Fibroblast of lung (primary cell): ENCODE data around the gene TTC23. TPM values are rescaled to one million over a fixed set of nuclear protein-coding genes. Genes with fewer than 3 reads are reported as not detected.

ENCODE experiments used
- DNase-seq, 2 donors: peaks; one replicate each; pipeline versions ENCODE4 v3.0.0 to v3.0.0-alpha.2; 2010; ENCODE audit warnings: low read depth in 2 of 2
- H2AFZ ChIP-seq: 2 replicates; pipeline ENCODE4 v1.5.1; 2012; ENCODE audit warnings: low read length, control low read depth, inconsistent platforms
- H3K27ac ChIP-seq: 2 replicates; pipeline ENCODE4 v1.5.1; 2011; ENCODE audit warnings: low read length, control low read depth; ENCODE audit not compliant: insufficient read depth
- H3K27me3 ChIP-seq: 2 replicates; pipeline ENCODE4 v1.5.1; 2011; ENCODE audit warnings: mild to moderate bottlenecking, low read length; ENCODE audit not compliant: control insufficient read depth, insufficient read depth
- H3K36me3 ChIP-seq: 2 replicates; pipeline ENCODE4 v1.5.1; 2011; ENCODE audit warnings: low read length; ENCODE audit not compliant: control insufficient read depth, insufficient read depth
- H3K4me1 ChIP-seq: 2 replicates; pipeline ENCODE4 v1.5.1; 2011; ENCODE audit warnings: low read length; ENCODE audit not compliant: control insufficient read depth, insufficient read depth; ENCODE audit errors: extremely low read depth
- H3K4me2 ChIP-seq: 2 replicates; pipeline ENCODE4 v1.5.1; 2011; ENCODE audit warnings: low read length, control low read depth; ENCODE audit not compliant: insufficient read depth; ENCODE audit errors: extremely low read depth
- H3K4me3 ChIP-seq, 4 experiments: fragments of 200-600 bp in 1 of 4; sonication (generic) in 1 of 4; replicated peaks in 1 of 4; 2 replicates each; pipeline ENCODE4 v1.5.1; 2011 to 2016; ENCODE audit warnings: low read length in 4 of 4, low read depth in 3 of 4, mild to moderate bottlenecking in 3 of 4, control low read depth in 2 of 4, inconsistent platforms in 1 of 4, mixed read lengths in 1 of 4; ENCODE audit not compliant: insufficient read depth in 1 of 4; ENCODE audit errors: control extremely low read depth in 1 of 4
- H3K79me2 ChIP-seq: 2 replicates; pipeline ENCODE4 v1.5.1; 2012; ENCODE audit warnings: mild to moderate bottlenecking, low read length, inconsistent platforms; ENCODE audit not compliant: control insufficient read depth, insufficient read depth
- H3K9ac ChIP-seq: 2 replicates; pipeline ENCODE4 v1.5.1; 2011; ENCODE audit warnings: mild to moderate bottlenecking, low read length, control low read depth; ENCODE audit not compliant: insufficient read depth
- H3K9me3 ChIP-seq: 2 replicates; pipeline ENCODE4 v1.5.1; 2012; ENCODE audit warnings: low read depth, low read length; ENCODE audit not compliant: control insufficient read depth, insufficient read depth
- H4K20me1 ChIP-seq: 2 replicates; pipeline ENCODE4 v1.5.1; 2011; ENCODE audit warnings: low read length; ENCODE audit not compliant: control insufficient read depth, insufficient read depth; ENCODE audit errors: extremely low read depth
- EZH2 ChIP-seq: IDR thresholded peaks from 2 replicates; pipeline ENCODE4 v1.5.1; 2012; ENCODE audit warnings: low read length, control low read depth, mild to moderate bottlenecking; ENCODE audit errors: missing control alignments
- polyA plus RNA-seq, 2 donors: library from polyadenylated mRNA; depleted of rRNA in 1 of 2; stranded (reverse) in 1 of 2; unstranded in 1 of 2; fragments of >200 nt; gene quantifications; 2 replicates each; pipeline ENCODE4 v1.2.1, GENCODE V29; 2011 to 2012; ENCODE audit warnings: missing spikeins in 1 of 2
- total RNA-seq: library from RNA; depleted of rRNA; stranded (reverse); fragments of >200 nt; gene quantifications from 2 replicates; pipeline ENCODE4 v1.2.1, GENCODE V29; 2014
- TF ChIP-seq, protein P1 (sequence below), 2 donors: IDR thresholded peaks in 1 of 2; conservative IDR thresholded peaks in 1 of 2; 1 replicate in 1 of 2; 2 replicates in 1 of 2; pipeline ENCODE4 v1.5.1; 2011 to 2012; ENCODE audit warnings: low read length in 2 of 2, control low read depth in 1 of 2, inconsistent platforms in 1 of 2, low read depth in 1 of 2, mild to moderate bottlenecking in 1 of 2

Gene TTC23
- total and polyA plus RNA-seq, 2 donors (not counting 1 experiment from before 2014, with no cell fraction given) = 3.5 to 30.4 TPM

DNA sequence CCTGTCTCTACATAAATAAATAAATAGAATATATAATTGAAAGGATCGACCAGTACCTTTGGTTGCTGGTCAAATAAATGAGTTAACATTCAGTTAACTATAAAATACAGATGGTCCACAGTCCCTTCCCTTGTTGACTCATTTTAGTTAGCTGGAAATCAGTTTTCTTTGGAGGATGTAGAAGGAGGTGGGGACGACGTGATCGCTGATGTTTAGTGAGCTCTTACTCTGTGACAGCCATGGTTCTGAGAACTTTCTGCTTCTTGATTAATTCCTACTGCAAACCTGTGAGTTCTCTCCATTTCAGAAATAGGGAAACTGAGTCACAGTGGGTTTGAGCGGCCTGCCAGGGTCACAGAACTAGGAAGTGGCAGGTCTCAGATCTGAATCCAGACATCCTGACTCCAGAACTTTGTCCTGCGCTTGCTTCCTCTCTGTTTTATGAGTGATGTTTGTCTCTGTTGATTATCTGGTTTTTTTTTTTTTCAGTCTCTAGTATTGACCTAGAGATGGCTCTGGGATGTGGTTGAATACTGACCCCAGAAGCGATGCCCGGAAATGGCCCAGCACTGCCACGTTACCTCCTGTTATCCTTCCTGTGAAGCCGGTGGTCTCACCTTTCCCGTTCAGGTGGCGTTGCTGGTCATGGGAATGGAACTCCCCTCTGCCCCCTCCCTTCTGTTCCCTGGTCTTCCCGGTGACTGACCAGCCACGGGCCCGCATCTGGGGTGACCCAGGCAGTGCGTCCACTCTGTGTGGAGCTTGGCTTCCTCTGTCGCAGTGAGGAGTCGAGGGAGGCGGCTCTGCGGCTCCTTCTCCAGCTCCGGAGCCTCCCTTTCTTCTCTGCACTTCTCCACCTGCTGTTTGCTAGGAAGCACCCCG is 126.3 kb downstream of the TTC23 start:
- peak overlapping the region; percentile 41 for H3K9ac ChIP-seq
- H2AFZ ChIP-seq = no peak overlapping the region
- no peaks in the 10 kb centered on the region for H3K27me3 ChIP-seq
- H3K9me3 ChIP-seq = no peaks in the 10 kb centered on the region
- peaks cover 18% of the 10 kb centered on the region for H3K4me1 ChIP-seq
- no peaks in the 10 kb centered on the region for H4K20me1 ChIP-seq
- H3K4me3 ChIP-seq = peak overlapping the region in 2 of 4 experiments; percentile 24 to 32
- no peaks in the 10 kb centered on the region for H3K36me3 ChIP-seq
- peak in 1 of 2 donors; percentile 7 for DNase-seq
- no peak for TF ChIP-seq EZH2
- TF ChIP-seq, protein P1, sequence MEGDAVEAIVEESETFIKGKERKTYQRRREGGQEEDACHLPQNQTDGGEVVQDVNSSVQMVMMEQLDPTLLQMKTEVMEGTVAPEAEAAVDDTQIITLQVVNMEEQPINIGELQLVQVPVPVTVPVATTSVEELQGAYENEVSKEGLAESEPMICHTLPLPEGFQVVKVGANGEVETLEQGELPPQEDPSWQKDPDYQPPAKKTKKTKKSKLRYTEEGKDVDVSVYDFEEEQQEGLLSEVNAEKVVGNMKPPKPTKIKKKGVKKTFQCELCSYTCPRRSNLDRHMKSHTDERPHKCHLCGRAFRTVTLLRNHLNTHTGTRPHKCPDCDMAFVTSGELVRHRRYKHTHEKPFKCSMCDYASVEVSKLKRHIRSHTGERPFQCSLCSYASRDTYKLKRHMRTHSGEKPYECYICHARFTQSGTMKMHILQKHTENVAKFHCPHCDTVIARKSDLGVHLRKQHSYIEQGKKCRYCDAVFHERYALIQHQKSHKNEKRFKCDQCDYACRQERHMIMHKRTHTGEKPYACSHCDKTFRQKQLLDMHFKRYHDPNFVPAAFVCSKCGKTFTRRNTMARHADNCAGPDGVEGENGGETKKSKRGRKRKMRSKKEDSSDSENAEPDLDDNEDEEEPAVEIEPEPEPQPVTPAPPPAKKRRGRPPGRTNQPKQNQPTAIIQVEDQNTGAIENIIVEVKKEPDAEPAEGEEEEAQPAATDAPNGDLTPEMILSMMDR (conservative IDR thresholded peaks at IDR 0.05 in 1 of 2, IDR thresholded peaks at IDR 0.05 in 1 of 2; ENCODE audit: low read depth in 1 of 2, low read length in 2 of 2) = no peak
- H3K79me2 ChIP-seq = no peaks in the 10 kb centered on the region
- peak overlapping the region; percentile 56 for H3K4me2 ChIP-seq
- peak overlapping the region; percentile 87 for H3K27ac ChIP-seq

DNA sequence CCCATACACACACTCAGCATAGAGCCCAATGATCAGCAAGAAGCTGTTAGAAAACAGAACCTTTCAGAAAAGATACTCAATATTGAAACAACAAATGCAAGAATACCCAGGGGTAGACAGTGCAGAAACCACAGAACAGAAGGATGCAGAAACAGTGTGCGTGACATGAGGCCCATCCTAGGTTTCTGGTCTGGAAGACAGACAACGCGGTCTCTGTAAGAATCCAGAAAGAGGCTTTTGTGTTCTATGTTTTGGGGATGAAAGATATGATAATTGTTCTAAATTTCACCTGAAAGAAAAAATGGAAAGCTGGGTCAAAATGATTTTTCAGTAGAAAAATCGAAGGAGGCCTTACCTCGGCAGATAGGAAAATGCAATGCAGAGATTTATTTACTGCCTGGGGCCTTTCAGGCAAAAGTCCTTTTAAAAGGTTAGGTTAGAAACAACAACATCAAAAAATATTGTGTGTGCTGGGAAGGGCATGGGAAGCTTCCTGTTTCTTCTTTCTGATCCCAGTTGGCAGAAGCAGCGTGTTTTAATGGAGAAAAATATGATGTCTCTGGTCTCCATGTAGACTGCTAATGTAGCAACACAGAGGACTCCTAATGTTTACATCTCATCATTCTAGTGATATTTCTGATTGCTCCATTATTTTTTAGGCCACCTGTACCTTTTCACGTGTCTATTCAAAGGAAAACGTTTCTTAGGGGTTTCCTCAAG is 127.5 kb downstream of the TTC23 start:
- Histone ChIP-seq H3K36me3 (no peaks in the 10 kb centered on the region), H3K27ac (no peak overlapping the region), H3K9me3 (no peaks in the 10 kb centered on the region), H3K4me1 (peaks cover 18% of the 10 kb centered on the region), H3K4me2 (no peak overlapping the region), H2AFZ (no peak overlapping the region), H4K20me1 (no peaks in the 10 kb centered on the region), H3K79me2 (no peaks in the 10 kb centered on the region), H3K9ac (no peak overlapping the region), H3K4me3 (no peak overlapping the region), H3K27me3 (no peaks in the 10 kb centered on the region)
- TF ChIP-seq EZH2 = no peak
- TF ChIP-seq, protein P1 (conservative IDR thresholded peaks at IDR 0.05 in 1 of 2, IDR thresholded peaks at IDR 0.05 in 1 of 2; ENCODE audit: low read depth in 1 of 2, low read length in 2 of 2) = no peak
- DNase-seq = no peak

DNA sequence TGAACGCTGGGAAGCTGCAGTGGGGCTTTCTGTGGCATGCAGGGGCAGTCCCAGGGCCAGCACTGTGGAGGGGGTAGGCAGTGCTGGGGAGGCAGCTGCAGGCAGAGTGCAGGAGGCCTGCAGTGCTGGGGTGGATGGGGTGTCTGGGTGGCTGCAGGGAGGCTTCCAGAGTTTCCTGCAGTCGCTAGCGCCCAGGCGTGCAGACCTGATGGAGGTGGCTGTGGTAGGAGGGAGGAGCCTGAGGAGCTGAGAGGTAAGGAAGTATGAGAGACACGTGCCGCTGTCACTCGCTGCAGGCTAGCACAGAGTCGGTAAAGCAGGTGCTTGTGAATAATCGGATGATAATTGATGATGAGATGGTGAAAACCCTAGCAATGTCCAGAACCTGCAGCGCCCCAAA is 128.2 kb downstream of the TTC23 start:
- Histone ChIP-seq H3K79me2 (no peaks in the 10 kb centered on the region), H3K36me3 (no peaks in the 10 kb centered on the region), H3K4me3 (no peak overlapping the region), H4K20me1 (no peaks in the 10 kb centered on the region), H2AFZ (no peak overlapping the region), H3K27ac (no peak overlapping the region), H3K4me1 (peaks cover 18% of the 10 kb centered on the region), H3K27me3 (no peaks in the 10 kb centered on the region), H3K9ac (no peak overlapping the region), H3K9me3 (no peaks in the 10 kb centered on the region), H3K4me2 (no peak overlapping the region)
- no peak for DNase-seq
- TF ChIP-seq, protein P1 (conservative IDR thresholded peaks at IDR 0.05 in 1 of 2, IDR thresholded peaks at IDR 0.05 in 1 of 2; ENCODE audit: low read depth in 1 of 2, low read length in 2 of 2) = no peak
- TF ChIP-seq EZH2 = no peak
